GM19438 (cell line): Measurements from ENCODE around the gene VEGFA.

Experiments
- ATAC-seq: cut with Tn5 transposase; IDR thresholded peaks from one replicate; pipeline ENCODE4 v1.9.1; 2021; ENCODE audit warnings: low read depth; ENCODE audit not compliant: unreplicated experiment

Gene VEGFA

GRCh38 chr6:43771210-43771857, 1.3 kb downstream of the VEGFA start:
- no peak for ATAC-seq

- ATAC-seq = no peak
These were observed 2.1 kb downstream of the VEGFA start for GRCh38 chr6:43771858-43772680.

GRCh38 chr6:43772681-43773049, 2.7 kb downstream of the VEGFA start:
- no peak for ATAC-seq

GRCh38 chr6:43773050-43773979, 3.3 kb downstream of the VEGFA start:
- no peak for ATAC-seq

- no peak for ATAC-seq
These were observed 4.2 kb downstream of the VEGFA start for GRCh38 chr6:43773980-43774775.

GRCh38 chr6:43774776-43775534, 4.9 kb downstream of the VEGFA start:
- ATAC-seq = no peak

- no peak for ATAC-seq
These were observed 5.5 kb downstream of the VEGFA start for GRCh38 chr6:43775535-43775885.

GRCh38 chr6:43776115-43776798, 6.2 kb downstream of the VEGFA start:
- no peak for ATAC-seq

- ATAC-seq = no peak
These were observed 7.1 kb downstream of the VEGFA start for GRCh38 chr6:43776799-43777776.

GRCh38 chr6:43778131-43778855, 8.3 kb downstream of the VEGFA start:
- no peak for ATAC-seq

GRCh38 chr6:43778976-43779851, 9.2 kb downstream of the VEGFA start:
- ATAC-seq = no peak

GRCh38 chr6:43779852-43780236, 9.8 kb downstream of the VEGFA start:
- no peak for ATAC-seq

GRCh38 chr6:43780293-43780692, 10.3 kb downstream of the VEGFA start:
- ATAC-seq = no peak

- no peak for ATAC-seq
These were observed 11.2 kb downstream of the VEGFA start for GRCh38 chr6:43780941-43781928.
